Progenitor cell of endocrine pancreas (in vitro differentiated cells): ENCODE results near the gene ZNF280B. TPM values are rescaled to one million over a fixed set of nuclear protein-coding genes. Genes with fewer than 3 reads are reported as not detected.
"Not testable (repeated sequence)": the region's sequence is repeated elsewhere in the genome, so short reads cannot be mapped to it uniquely, and the experiment has no call there.

Source experiments
- DNase-seq: peaks from one replicate; pipeline ENCODE4 v3.0.0; 2021; ENCODE audit warnings: low spot score; ENCODE audit not compliant: unreplicated experiment
- H3K27ac Mint-ChIP-seq: 2 replicates; pipeline ENCODE4 v1.8.0; 2021; ENCODE audit warnings: mild to moderate bottlenecking, moderate library complexity, mixed read lengths
- H3K27me3 Mint-ChIP-seq: 2 replicates; pipeline ENCODE4 v1.8.0; 2021; ENCODE audit warnings: mixed read lengths
- H3K36me3 Mint-ChIP-seq: 2 replicates; pipeline ENCODE4 v1.8.0; 2022; ENCODE audit warnings: mixed read lengths; ENCODE audit not compliant: insufficient read depth
- H3K4me1 Mint-ChIP-seq: 2 replicates; pipeline ENCODE4 v1.8.0; 2021; ENCODE audit warnings: low read depth, mixed read lengths
- H3K4me3 Mint-ChIP-seq: 2 replicates; pipeline ENCODE4 v1.8.0; 2021; ENCODE audit warnings: low read depth, mild to moderate bottlenecking, moderate library complexity, mixed read lengths
- H3K9me3 Mint-ChIP-seq: 2 replicates; pipeline ENCODE4 v1.8.0; 2021; ENCODE audit warnings: low read depth, mixed read lengths
- CTCF ChIP-seq: fragments of 200-600 bp; sonication (generic); IDR thresholded peaks from one replicate; pipeline ENCODE4 v1.5.0; 2021; ENCODE audit warnings: antibody characterized with exemption, mild to moderate bottlenecking; ENCODE audit not compliant: unreplicated experiment
- total RNA-seq: library from RNA; stranded (reverse); gene quantifications from 2 replicates; pipeline ENCODE4 v1.2.1, GENCODE V29; 2021

Gene ZNF280B
- total RNA-seq, 1 donor from 2014 or later, result 7.0 TPM

GRCh38 chr22:22498267-22498666 is 10.3 kb downstream of the ZNF280B start:
- H3K9me3 Mint-ChIP-seq, result no peaks in the 10 kb centered on the region
- no peak overlapping the region for H3K27ac Mint-ChIP-seq
- H3K4me1 Mint-ChIP-seq, result no peaks in the 10 kb centered on the region
- DNase-seq, result no peak
- no peak overlapping the region for H3K4me3 Mint-ChIP-seq
- H3K36me3 Mint-ChIP-seq, result peaks cover 22% of the 10 kb centered on the region
- TF ChIP-seq CTCF, result no peak
- H3K27me3 Mint-ChIP-seq, result no peaks in the 10 kb centered on the region

DNA sequence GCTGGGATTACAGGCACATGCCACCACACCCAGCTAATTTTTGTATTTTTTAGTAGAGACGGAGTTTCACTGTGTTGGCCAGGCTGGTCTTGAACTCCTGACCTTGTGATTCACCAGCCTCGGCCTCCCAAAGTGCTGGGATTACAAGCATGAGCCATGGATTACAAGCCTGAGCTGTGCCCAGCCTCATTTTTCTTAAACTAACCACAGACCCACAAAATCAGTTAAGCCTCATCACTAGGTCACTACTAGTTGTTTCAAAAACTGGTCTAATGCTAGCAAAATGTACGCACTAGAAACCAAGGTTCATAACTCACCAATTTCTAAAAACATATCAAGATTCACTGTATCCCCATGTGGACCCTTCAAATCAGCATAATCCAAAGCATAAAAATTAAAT is 17.0 kb downstream of the ZNF280B start:
- H3K36me3 Mint-ChIP-seq, result peaks cover 37% of the 10 kb centered on the region
- not testable (repeated sequence) for H3K4me1 Mint-ChIP-seq, DNase-seq, H3K9me3 Mint-ChIP-seq, H3K27ac Mint-ChIP-seq, H3K4me3 Mint-ChIP-seq, H3K27me3 Mint-ChIP-seq

GRCh38 chr22:22488736-22489135 is 19.8 kb downstream of the ZNF280B start:
- TF ChIP-seq CTCF, result no peak
- H3K36me3 Mint-ChIP-seq, result peaks cover 39% of the 10 kb centered on the region
- no peaks in the 10 kb centered on the region for H3K9me3 Mint-ChIP-seq
- no peak overlapping the region for H3K4me3 Mint-ChIP-seq
- H3K27ac Mint-ChIP-seq, result no peak overlapping the region
- H3K4me1 Mint-ChIP-seq, result peaks cover 3% of the 10 kb centered on the region
- H3K27me3 Mint-ChIP-seq, result no peaks in the 10 kb centered on the region
- DNase-seq, result no peak

GRCh38 chr22:22487869-22488597 is 20.5 kb downstream of the ZNF280B start:
- TF ChIP-seq CTCF, result no peak

DNA sequence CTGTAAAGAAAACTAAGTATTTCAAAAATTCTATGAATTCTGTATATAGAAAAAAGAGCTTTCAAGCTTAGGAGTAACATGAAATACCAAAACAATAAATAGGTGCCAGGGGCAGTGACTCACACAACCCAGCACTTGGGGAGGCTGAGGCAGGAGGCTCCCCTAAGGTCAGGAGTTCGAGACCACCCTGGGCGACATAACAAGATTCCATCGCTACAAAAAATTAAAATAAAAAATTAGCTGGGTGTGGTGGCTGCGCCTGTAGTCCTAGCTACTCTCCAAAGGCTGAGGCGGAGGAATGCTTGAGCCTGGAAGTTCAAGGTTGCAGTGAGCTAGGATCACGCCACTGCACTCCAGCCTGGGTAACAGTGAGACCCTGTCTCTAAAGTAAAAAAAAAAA is 21.5 kb downstream of the ZNF280B start:
- Mint-ChIP-seq H3K4me3 (no peak overlapping the region), H3K4me1 (peaks cover 3% of the 10 kb centered on the region), H3K36me3 (peaks cover 32% of the 10 kb centered on the region), H3K27ac (no peak overlapping the region), H3K27me3 (no peaks in the 10 kb centered on the region), H3K9me3 (no peaks in the 10 kb centered on the region)
- no peak for TF ChIP-seq CTCF
- no peak for DNase-seq

More at GRCh38 chr22:22487869-22488597, 20.5 kb downstream of the ZNF280B start:
- peaks cover 3% of the 10 kb centered on the region for H3K4me1 Mint-ChIP-seq
- H3K4me3 Mint-ChIP-seq, result no peak overlapping the region
- peaks cover 34% of the 10 kb centered on the region for H3K36me3 Mint-ChIP-seq
- no peak overlapping the region for H3K27ac Mint-ChIP-seq
- no peaks in the 10 kb centered on the region for H3K9me3 Mint-ChIP-seq
- no peak for DNase-seq
- H3K27me3 Mint-ChIP-seq, result no peaks in the 10 kb centered on the region
